Suprapubic skin (tissue), 4 donors: ENCODE data around the gene SYPL1. TPM values are rescaled to one million over a fixed set of nuclear protein-coding genes. Genes with fewer than 3 reads are reported as not detected.

Experiments used
- DNase-seq, 2 donors: peaks; one replicate each; pipeline ENCODE4 v3.0.0-alpha.2; 2019; ENCODE audit warnings: low spot score in 2 of 2
- H3K27ac ChIP-seq: fragments of 200-600 bp; sonication (generic); one replicate; pipeline ENCODE4 v1.5.1; 2019
- H3K27me3 ChIP-seq: fragments of 200-600 bp; sonication (generic); one replicate; pipeline ENCODE4 v1.5.1; 2019
- H3K36me3 ChIP-seq: fragments of 200-600 bp; sonication (generic); one replicate; pipeline ENCODE4 v1.5.1; 2019
- H3K4me1 ChIP-seq: fragments of 200-600 bp; sonication (generic); one replicate; pipeline ENCODE4 v1.5.1; 2019
- H3K4me3 ChIP-seq: fragments of 200-600 bp; sonication (generic); one replicate; pipeline ENCODE4 v1.5.1; 2019; ENCODE audit warnings: mild to moderate bottlenecking
- H3K9me3 ChIP-seq: fragments of 200-600 bp; sonication (generic); one replicate; pipeline ENCODE4 v1.5.1; 2019
- CTCF ChIP-seq, 2 donors: fragments of 200-600 bp in 1 of 2; fragments of 450-650 bp in 1 of 2; sonication (generic) in 1 of 2; IDR thresholded peaks; one replicate each; pipeline ENCODE4 v1.5.1; 2016 to 2019; ENCODE audit warnings: antibody characterized with exemption in 2 of 2, mild to moderate bottlenecking in 1 of 2, moderate library complexity in 1 of 2
- EP300 ChIP-seq: sonication (generic); formaldehyde crosslinking; IDR thresholded peaks from one replicate; pipeline ENCODE4 v1.6.1; 2017; ENCODE audit warnings: antibody characterized with exemption
- POLR2A ChIP-seq, 2 donors: fragments of 450-650 bp; IDR thresholded peaks; one replicate each; pipeline ENCODE4 v1.6.1; 2017; ENCODE audit warnings: antibody characterized with exemption in 2 of 2, mild to moderate bottlenecking in 2 of 2, moderate library complexity in 2 of 2
- POLR2AphosphoS5 ChIP-seq, 3 donors: sonication (generic); formaldehyde crosslinking; IDR thresholded peaks; one replicate each; pipeline ENCODE4 v1.6.1; 2017; ENCODE audit warnings: antibody characterized with exemption in 3 of 3
- WGBS: methylation state at CpG from one replicate; pipeline ENCODE4 v1.1.5; 2018; 5-methylcytosine and 5-hydroxymethylcytosine counted together
- total RNA-seq, 4 donors: library from RNA; depleted of rRNA; stranded (reverse); fragments of >200 nt; gene quantifications; one replicate each; pipeline ENCODE4 v1.1.0, GENCODE V29; 2016

The SYPL1 gene
- total RNA-seq, 4 donors from 2014 or later: 71.3 to 115 (median 99.3) TPM

DNA sequence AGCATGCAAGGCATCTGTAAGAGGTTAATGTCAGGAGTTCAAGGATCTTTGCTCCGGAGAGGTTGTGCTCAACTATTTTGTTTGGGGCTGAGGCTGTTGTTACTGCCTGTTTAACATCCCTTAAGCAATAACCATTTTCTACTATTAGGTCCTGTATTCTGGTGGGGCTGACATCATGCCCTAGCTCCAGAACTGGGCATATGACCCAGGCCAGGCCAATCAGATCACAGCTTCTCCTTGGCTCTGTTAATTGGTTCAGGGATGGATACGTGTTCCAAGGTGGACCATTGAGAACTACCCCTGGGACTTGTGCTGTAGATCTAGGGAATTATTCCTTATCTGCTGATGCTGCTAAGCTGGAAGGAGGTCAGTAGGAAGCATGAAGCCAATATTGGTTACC, 67.0 kb downstream of the SYPL1 start:
- Histone ChIP-seq H3K4me3 (no peak overlapping the region), H3K27me3 (no peaks in the 10 kb centered on the region), H3K4me1 (peaks cover 46% of the 10 kb centered on the region), H3K9me3 (no peaks in the 10 kb centered on the region), H3K36me3 (no peaks in the 10 kb centered on the region), H3K27ac (no peak overlapping the region)
- no peak for TF ChIP-seq POLR2AphosphoS5 (IDR thresholded peaks at IDR 0.05)
- 85% methylated on average over 2 of the region's 2 CpGs for WGBS
- no peak for DNase-seq

- DNase-seq: no peak
- H3K27ac ChIP-seq: no peak overlapping the region
- no peak for TF ChIP-seq CTCF (IDR thresholded peaks at IDR 0.05)
- TF ChIP-seq EP300: no peak
- no peak for TF ChIP-seq POLR2A (IDR thresholded peaks at IDR 0.05)
- no peak for TF ChIP-seq POLR2AphosphoS5 (IDR thresholded peaks at IDR 0.05)
- no peaks in the 10 kb centered on the region for H3K36me3 ChIP-seq
- H3K27me3 ChIP-seq: no peaks in the 10 kb centered on the region
- WGBS: 87% methylated on average over 3 of the region's 4 CpGs
- H3K4me3 ChIP-seq: no peak overlapping the region
- no peaks in the 10 kb centered on the region for H3K9me3 ChIP-seq
- peaks cover 17% of the 10 kb centered on the region for H3K4me1 ChIP-seq
Observed at GRCh38 chr7:106042196-106042611, 69.9 kb downstream of the SYPL1 start.

DNA sequence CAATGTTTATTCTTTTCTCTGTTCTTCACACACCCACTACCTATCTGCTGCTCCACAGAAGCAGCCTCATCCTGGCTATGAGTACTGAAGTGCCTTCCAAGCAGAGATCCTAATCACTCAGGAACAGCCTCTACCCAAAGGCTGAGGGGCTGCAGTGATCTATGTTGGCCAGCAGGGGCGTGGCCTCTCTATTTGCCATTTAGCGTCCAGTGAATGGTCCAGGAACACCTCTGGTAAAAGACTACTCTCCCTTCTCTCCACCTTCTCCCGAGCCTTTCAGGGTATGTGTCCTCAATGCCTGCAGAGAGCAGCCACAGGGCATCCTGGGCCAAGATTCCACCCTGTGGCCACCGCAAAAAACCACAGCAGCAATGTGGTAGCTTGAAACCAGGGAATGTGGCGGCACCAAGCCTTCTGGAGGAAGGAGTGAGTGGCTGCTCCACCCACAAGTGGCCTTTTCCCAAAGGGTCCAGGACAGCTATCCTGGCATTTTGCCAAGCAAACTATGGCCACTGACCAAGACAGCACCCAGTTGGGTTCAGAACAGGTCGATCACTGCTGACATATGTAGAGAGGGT, 70.9 kb downstream of the SYPL1 start:
- no peak overlapping the region for H3K4me3 ChIP-seq
- no peak overlapping the region for H3K27ac ChIP-seq
- WGBS: 60% methylated on average over 6 of the region's 6 CpGs
- H3K36me3 ChIP-seq: no peaks in the 10 kb centered on the region
- no peaks in the 10 kb centered on the region for H3K27me3 ChIP-seq
- no peaks in the 10 kb centered on the region for H3K9me3 ChIP-seq
- no peak for TF ChIP-seq POLR2A (IDR thresholded peaks at IDR 0.05)
- TF ChIP-seq CTCF (IDR thresholded peaks at IDR 0.05): peak; percentile 14 to 76
- H3K4me1 ChIP-seq: peaks cover 17% of the 10 kb centered on the region
- no peak for DNase-seq

Other genes with a start within 250 kb of the SYPL1 start
- gene ATXN7L1, start 235.7 kb downstream of the SYPL1 start, total RNA-seq: 10 to 100 TPM; 14.8 to 35.6 (median 17.3) TPM
- 1 to 10 TPM; 1.3 to 6.5 (median 2.7) TPM for gene CDHR3, start 149.0 kb downstream of the SYPL1 start, total RNA-seq
- 100 to 1,000 TPM in 3 of 4 donors, 10 to 100 TPM in 1; 96.7 to 239 (median 189) TPM for gene NAMPT, start 172.7 kb upstream of the SYPL1 start, total RNA-seq